HAP-1 (cell line): Measurements from ENCODE around the gene ZNF778.
"Not testable (repeated sequence)": the region's sequence is repeated elsewhere in the genome, so short reads cannot be mapped to it uniquely, and the experiment has no call there.

ENCODE experiments used
- DNase-seq, 2 experiments: peaks; one replicate each; pipeline ENCODE4 v3.0.0-alpha.2; 2016 to 2020; ENCODE audit warnings: low spot score in 2 of 2
- H3K27me3 ChIP-seq: fragments of 250-450 bp; sonication (Bioruptor Pico); 2 replicates; pipeline ENCODE4 v1.5.1; 2020; ENCODE audit warnings: low read depth, mild to moderate bottlenecking, moderate library complexity
- H3K36me3 ChIP-seq: fragments of 250-450 bp; sonication (Bioruptor Pico); replicated peaks from 2 replicates; pipeline ENCODE4 v1.5.1; 2020; ENCODE audit warnings: mild to moderate bottlenecking
- H3K4me1 ChIP-seq: fragments of 250-450 bp; sonication (Bioruptor Pico); 2 replicates; pipeline ENCODE4 v1.5.1; 2020; ENCODE audit warnings: mild to moderate bottlenecking
- H3K4me3 ChIP-seq: fragments of 250-450 bp; sonication (Bioruptor Pico); 2 replicates; pipeline ENCODE4 v1.5.1; 2020; ENCODE audit warnings: mild to moderate bottlenecking, moderate library complexity
- H3K9me3 ChIP-seq: fragments of 250-450 bp; sonication (Bioruptor Pico); 2 replicates; pipeline ENCODE4 v1.5.1; 2020; ENCODE audit warnings: mild to moderate bottlenecking, moderate library complexity
- in situ Hi-C: fragments of 300-500 bp; cut with MboI; formaldehyde crosslinking; loops from 3 replicates; pipeline ENCODE4 v1.14.3; 2020; ENCODE audit warnings: low sequenced_read_pairs, inconsistent platforms, mixed read lengths

ZNF778 gene

GRCh38 chr16:89256651-89257254 lies 39.2 kb downstream of the ZNF778 start:
- Histone ChIP-seq H3K4me1 (no peaks in the 10 kb centered on the region), H3K4me3 (no peak overlapping the region), H3K27me3 (no peaks in the 10 kb centered on the region), H3K36me3 (no peaks in the 10 kb centered on the region), H3K9me3 (no peaks in the 10 kb centered on the region)
- in situ Hi-C loops, result loop anchor here (25.0 kb wide), 1 partner anchor 106 kb away; no protein-coding TSS in a partner anchor
- no peak for DNase-seq

- no peak for DNase-seq
- H3K4me3 ChIP-seq, result no peak overlapping the region
- no peaks in the 10 kb centered on the region for H3K9me3 ChIP-seq
- no peaks in the 10 kb centered on the region for H3K27me3 ChIP-seq
- in situ Hi-C loops, result loop anchor here (25.0 kb wide), 1 partner anchor 105 kb away; no protein-coding TSS in a partner anchor
- H3K36me3 ChIP-seq, result no peaks in the 10 kb centered on the region
- H3K4me1 ChIP-seq, result no peaks in the 10 kb centered on the region
Measured at GRCh38 chr16:89257281-89257731, 39.8 kb downstream of the ZNF778 start.

- in situ Hi-C loops, result loop anchor here (25.0 kb wide), 1 partner anchor 104 kb away; no protein-coding TSS in a partner anchor
- H3K27me3 ChIP-seq, result no peaks in the 10 kb centered on the region
- no peak overlapping the region for H3K4me3 ChIP-seq
- H3K9me3 ChIP-seq, result no peaks in the 10 kb centered on the region
- no peaks in the 10 kb centered on the region for H3K36me3 ChIP-seq
- no peaks in the 10 kb centered on the region for H3K4me1 ChIP-seq
- no peak for DNase-seq
Measured at GRCh38 chr16:89257757-89258465, 40.4 kb downstream of the ZNF778 start.

- H3K9me3 ChIP-seq, DNase-seq, H3K4me1 ChIP-seq, H3K36me3 ChIP-seq, H3K4me3 ChIP-seq, H3K27me3 ChIP-seq: not testable (repeated sequence)
- in situ Hi-C loops, result loop anchor here (25.0 kb wide), 1 partner anchor 102 kb away; no protein-coding TSS in a partner anchor
Measured at GRCh38 chr16:89259901-89260300, 42.4 kb downstream of the ZNF778 start.

GRCh38 chr16:89261691-89262563 lies 44.4 kb downstream of the ZNF778 start:
- DNase-seq, result no peak
- Histone ChIP-seq H3K36me3 (peaks cover 4% of the 10 kb centered on the region), H3K9me3 (no peaks in the 10 kb centered on the region), H3K4me1 (no peaks in the 10 kb centered on the region), H3K4me3 (no peak overlapping the region), H3K27me3 (no peaks in the 10 kb centered on the region)
- in situ Hi-C loops, result loop anchor here (25.0 kb wide), 1 partner anchor 100 kb away; no protein-coding TSS in a partner anchor

- H3K9me3 ChIP-seq, result no peaks in the 10 kb centered on the region
- no peak overlapping the region for H3K4me3 ChIP-seq
- DNase-seq, result no peak
- no peaks in the 10 kb centered on the region for H3K27me3 ChIP-seq
- H3K4me1 ChIP-seq, result no peaks in the 10 kb centered on the region
- H3K36me3 ChIP-seq, result peaks cover 26% of the 10 kb centered on the region
- in situ Hi-C loops, result loop anchor here (25.0 kb wide), 1 partner anchor 97 kb away; no protein-coding TSS in a partner anchor
Measured at GRCh38 chr16:89264800-89265550, 47.5 kb downstream of the ZNF778 start.

GRCh38 chr16:89265647-89266046 lies 48.1 kb downstream of the ZNF778 start:
- no peaks in the 10 kb centered on the region for H3K27me3 ChIP-seq
- in situ Hi-C loops, result loop anchor here (25.0 kb wide), 1 partner anchor 97 kb away; no protein-coding TSS in a partner anchor
- H3K9me3 ChIP-seq, result no peaks in the 10 kb centered on the region
- no peak overlapping the region for H3K4me3 ChIP-seq
- no peak for DNase-seq
- H3K4me1 ChIP-seq, result no peaks in the 10 kb centered on the region
- H3K36me3 ChIP-seq, result peaks cover 33% of the 10 kb centered on the region

- H3K36me3 ChIP-seq, result peaks cover 40% of the 10 kb centered on the region
- H3K27me3 ChIP-seq, result no peaks in the 10 kb centered on the region
- no peaks in the 10 kb centered on the region for H3K9me3 ChIP-seq
- DNase-seq, result no peak
- H3K4me1 ChIP-seq, result no peaks in the 10 kb centered on the region
- in situ Hi-C loops, result loop anchor here (25.0 kb wide), 1 partner anchor 96 kb away; no protein-coding TSS in a partner anchor
- H3K4me3 ChIP-seq, result no peak overlapping the region
Measured at GRCh38 chr16:89266521-89267134, 49.1 kb downstream of the ZNF778 start.

GRCh38 chr16:89267746-89268145 lies 50.2 kb downstream of the ZNF778 start:
- H3K4me1 ChIP-seq, DNase-seq, H3K27me3 ChIP-seq, H3K4me3 ChIP-seq, H3K9me3 ChIP-seq: not testable (repeated sequence)
- in situ Hi-C loops, result loop anchor here (25.0 kb wide), 1 partner anchor 95 kb away; no protein-coding TSS in a partner anchor
- peaks cover 51% of the 10 kb centered on the region for H3K36me3 ChIP-seq

- H3K9me3 ChIP-seq, result no peaks in the 10 kb centered on the region
- peaks cover 55% of the 10 kb centered on the region for H3K36me3 ChIP-seq
- no peaks in the 10 kb centered on the region for H3K27me3 ChIP-seq
- H3K4me1 ChIP-seq, result no peaks in the 10 kb centered on the region
- no peak overlapping the region for H3K4me3 ChIP-seq
- in situ Hi-C loops, result loop anchor here (25.0 kb wide), 1 partner anchor 94 kb away; no protein-coding TSS in a partner anchor
- DNase-seq, result no peak
Measured at GRCh38 chr16:89268585-89268984, 51.1 kb downstream of the ZNF778 start.

- Histone ChIP-seq H3K4me3 (no peak overlapping the region), H3K9me3 (no peaks in the 10 kb centered on the region), H3K36me3 (peaks cover 60% of the 10 kb centered on the region), H3K4me1 (no peaks in the 10 kb centered on the region), H3K27me3 (no peaks in the 10 kb centered on the region)
- no peak for DNase-seq
- in situ Hi-C loops, result loop anchor here (25.0 kb wide), 1 partner anchor 93 kb away; no protein-coding TSS in a partner anchor
Measured at GRCh38 chr16:89268987-89269735, 51.7 kb downstream of the ZNF778 start.
